NCI-H2029 (cell line): ENCODE measurements around the gene PBLD.

Experiments
- DNase-seq: peaks from one replicate; lab custom pipeline; 2025; lab: John Stamatoyannopoulos, UW

Gene PBLD

GRCh38 chr10:68233046-68233445 is 99.7 kb downstream of the PBLD start:
- no peak for DNase-seq
